ENCODE measurements around the gene ZNF653.
"Not testable (repeated sequence)": the region's sequence is repeated elsewhere in the genome, so short reads cannot be mapped to it uniquely, and the experiment has no call there.

Gene ZNF653

DNA sequence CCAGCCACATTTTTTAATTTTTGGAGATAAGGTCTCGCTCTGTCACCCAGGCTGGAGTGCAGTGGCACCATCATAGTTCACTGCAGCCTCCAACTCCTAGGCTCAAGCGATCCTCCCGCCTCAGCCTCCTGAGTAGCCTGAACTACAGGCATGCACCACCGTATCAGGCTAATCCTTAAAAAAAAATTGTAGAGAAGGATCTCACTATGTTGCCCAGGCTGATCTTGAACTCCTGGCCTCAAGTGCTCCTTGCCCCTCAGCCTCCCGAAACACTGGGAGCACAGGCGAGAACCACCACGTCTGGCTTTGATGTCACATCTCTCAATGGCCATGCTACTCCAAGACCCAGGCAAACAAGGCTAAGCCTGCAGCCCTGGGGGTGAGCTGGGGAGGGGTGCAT, 49.0 kb downstream of the ZNF653 start:
- DNase-seq, result no peak
- no peak for ATAC-seq

DNA sequence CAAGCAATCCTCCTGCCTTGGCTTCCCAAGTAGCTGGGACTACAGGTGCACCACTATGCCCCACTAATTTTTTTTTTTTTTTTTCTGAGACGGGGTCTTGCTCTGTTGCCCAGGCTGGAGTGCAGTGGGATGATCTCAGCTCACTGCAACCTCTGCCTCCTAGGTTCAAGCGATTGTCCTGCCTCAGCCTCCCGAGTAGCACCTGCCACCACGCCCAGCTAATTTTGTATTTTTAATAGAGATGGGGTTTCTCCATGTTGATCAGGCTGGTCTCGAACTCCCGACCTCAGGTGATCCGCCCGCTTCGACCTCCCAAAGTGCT, 50.4 kb downstream of the ZNF653 start:
- DNase-seq, result not testable (repeated sequence)

DNA sequence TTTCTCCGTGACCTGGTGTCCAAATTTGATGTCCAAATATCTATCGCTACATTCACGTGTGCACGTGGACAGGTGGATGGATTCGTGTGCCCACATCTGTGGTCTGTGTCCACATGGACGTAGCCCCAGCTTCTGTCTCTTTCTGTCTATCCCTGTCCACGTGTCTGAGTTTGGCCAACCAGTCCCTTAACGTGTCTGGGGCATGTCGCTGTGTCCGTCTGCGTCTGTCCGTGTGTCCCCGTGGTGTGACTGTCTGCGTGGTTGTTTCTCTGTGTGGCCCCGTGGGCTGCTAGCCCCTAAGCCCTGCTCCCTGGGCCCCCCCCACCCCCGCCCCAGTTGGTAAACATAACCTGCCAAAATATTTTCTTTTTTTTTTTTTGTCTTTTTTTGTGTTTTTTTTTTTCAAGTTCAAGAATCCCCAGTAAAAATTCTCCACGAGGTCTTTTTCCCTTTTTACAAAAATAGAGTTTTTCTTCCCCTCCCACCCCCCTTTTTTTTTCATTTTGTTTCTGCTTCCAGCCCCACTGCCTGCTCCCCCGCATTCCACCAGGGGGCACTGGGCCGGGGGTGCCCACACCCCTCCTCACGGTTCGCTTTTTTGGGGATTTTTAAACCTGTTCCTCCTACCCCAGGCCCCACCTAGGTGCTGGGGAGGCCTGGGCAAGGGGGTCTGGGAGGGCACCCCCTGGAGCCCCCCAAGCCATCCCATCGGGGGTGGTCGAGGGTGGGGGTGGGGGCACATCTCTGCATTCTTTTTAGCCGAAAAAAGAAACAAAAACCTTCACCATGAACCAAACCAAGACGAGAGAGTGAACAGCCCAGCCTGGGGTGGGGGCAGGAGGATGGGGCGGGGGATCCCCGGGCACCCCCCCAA, 51.9 kb downstream of the ZNF653 start:
- peak; percentile 37 for DNase-seq
- ATAC-seq, result no peak

More for the DNA sequence above, 50.4 kb downstream of the ZNF653 start:
- not testable (repeated sequence) for ATAC-seq

DNA sequence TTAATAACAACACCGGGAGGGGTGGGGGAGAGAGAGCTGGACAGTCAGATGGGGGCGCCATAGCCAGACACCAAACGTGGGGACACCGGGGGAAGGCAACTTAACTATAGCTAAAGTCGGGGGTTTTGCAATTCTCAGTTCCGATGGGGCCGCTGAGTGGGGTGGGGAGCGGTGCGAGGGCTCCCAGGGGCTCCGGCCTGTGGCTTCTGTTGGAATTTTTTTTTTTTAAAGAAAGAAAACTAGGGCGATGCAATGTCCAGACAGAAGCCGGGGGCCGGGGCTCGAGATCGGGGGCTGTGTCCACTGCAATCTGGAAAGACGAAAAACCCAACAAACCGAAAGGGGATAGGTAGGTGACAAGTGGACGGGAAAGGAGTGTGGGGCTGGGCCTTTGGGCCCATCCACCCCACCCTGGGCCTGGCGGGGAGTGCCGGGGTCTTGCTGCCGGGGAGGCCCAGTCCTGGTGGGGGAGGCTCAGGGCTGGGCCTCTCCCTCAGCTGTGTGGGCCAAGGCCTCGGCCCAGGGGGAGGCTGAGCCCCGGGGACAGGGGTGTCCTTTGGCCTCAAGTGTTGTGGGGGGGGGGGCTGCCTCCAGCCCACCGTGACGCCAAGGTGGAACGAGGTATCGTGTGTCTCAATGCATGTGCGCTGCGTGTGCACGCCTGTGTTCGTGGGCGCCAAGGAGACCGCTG, 52.9 kb downstream of the ZNF653 start:
- ATAC-seq (no peak), DNase-seq (no peak)

DNA sequence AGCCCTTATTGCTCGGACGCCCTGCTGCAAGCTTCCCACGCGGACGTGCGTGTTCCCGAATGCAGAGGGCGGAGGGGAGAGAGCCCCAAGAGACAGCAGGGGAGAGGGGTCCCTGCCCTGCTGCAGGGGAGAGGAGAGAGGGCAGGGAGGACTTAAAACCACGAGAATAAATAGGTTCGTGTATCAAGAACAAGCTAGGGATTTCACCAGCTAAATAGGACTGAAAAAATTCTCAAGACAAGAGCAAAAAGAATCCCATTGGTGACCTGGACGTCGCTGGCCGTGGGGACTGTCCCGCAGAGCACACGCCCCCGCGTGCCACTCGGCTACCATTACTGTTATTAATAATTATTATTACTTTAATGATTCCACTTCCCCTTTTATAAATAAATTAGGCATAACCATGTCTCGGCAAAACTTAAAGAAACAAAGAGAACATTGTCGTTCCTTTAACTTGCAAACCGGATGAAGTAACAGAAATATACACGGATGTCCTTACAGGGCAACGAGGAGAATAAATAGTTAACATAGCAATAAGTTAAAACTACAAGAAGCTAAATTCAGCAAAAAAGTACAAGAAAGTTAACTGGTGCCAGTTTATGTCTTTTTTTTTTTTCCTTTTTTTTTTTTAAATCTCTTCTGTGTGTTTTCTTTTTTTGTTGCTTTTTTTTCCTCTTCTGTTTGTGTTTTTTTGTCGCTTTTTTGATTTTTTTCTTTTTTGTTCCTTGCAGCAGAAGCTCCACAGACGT, 53.6 kb downstream of the ZNF653 start:
- DNase-seq (no peak), ATAC-seq (no peak)

DNA sequence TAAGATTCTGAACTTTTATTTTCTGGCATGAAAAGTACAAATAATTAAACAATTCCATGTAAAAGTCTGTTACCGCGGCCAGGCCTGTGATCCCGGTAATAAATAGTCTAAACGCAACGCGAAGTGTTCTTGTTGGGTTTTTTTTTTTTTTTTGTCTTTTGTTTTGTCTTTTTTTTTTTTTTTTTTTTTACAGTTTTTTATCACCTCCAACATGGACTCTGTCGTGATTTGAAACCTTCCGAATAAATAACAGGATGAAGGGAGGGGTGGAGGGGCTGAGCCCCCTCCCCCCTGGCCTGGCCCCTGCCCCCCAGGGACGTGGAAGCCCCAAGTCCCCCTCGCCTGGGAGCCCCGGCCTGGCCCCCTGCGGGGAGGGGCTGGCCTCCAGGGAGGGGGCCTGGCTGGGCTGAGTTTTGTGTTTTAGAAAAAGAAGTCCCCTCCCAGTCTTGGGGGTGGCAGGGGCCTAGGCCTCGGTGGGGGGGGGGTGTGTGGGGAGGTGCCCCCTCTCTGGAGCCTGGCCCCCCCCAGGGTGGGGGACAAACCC, 54.2 kb downstream of the ZNF653 start:
- DNase-seq (no peak), ATAC-seq (no peak)

DNA sequence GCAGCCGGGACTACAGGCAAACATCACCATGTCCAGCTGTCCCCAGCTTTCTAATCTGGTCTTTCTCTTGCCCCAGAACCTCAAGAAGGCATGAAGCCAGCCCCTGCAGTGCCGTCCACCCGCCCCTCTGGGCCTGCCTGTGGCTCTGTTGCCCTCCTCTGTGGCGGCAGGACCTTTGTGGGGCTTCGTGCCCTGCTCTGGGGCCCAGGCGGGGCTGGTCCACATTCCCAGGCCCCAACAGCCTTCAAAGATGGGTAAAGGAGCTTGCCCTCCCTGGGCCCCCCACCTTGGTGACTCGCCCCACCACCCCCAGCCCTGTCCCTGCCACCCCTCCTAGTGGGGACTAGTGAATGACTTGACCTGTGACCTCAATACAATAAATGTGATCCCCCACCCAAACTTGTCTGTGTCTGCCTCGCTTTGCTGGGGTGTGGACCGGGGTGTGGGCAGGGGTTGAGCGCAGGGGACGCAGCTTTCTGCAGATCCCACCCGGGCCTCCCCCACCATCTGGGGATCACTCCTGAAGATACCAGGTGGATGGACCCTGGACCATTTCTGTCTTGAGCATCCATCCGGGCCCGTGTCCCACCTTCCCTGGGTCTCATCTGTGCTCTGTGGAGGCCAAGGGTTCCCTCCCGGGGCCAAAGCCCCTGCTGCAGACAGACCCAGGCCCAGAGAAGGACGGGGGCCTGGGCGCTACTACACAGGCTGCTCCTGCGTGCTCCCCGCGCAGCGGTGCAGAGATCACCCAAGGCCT, 54.9 kb downstream of the ZNF653 start:
- DNase-seq (no peak), ATAC-seq (no peak)

DNA sequence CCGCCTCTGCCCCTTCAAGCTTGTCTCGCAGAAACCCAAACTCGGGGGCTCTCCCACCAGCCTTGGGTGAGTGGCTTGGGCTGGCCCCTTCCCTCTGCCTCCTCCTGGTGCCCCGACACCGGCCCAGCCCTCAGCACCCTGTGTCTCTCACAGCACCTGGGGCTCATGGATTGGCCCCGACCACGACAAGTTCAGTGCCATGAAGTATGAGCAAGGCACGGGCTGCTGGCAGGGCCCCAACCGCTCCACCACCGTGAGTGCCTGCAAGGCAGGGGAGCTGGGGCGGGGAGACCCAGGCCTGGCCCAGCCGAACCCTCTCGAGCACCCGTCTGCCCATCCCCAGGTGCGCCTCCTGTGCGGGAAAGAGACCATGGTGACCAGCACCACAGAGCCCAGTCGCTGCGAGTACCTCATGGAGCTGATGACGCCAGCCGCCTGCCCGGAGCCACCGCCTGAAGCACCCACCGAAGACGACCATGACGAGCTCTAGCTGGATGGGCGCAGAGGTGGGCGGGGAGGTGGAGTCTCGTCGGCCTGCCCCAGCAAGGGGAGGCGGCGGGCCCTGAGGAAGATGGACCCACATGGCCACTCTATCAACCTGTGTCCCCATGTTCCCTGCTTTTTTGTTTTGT, 56.6 kb downstream of the ZNF653 start:
- DNase-seq (no peak), ATAC-seq (no peak)

DNA sequence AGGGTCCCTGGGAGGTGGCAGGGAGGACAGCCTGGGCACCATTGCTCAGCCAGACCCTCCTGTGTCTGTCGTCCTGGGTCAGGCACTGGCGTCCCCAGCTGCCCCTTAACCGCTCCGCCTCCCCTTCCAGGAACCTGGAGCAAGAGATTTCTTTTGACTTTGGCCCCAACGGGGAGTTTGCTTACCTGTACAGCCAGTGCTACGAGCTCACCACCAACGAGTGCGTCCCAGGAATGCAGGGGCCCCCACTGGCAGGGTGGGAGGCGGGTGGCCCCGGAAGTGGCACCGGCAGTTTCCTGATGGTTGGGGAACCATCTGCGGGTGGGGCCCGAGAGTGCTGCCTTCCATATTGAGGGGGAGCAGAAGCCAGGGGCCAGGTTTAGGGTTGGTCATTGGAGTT, 57.2 kb downstream of the ZNF653 start:
- DNase-seq, result no peak
- ATAC-seq, result no peak

DNA sequence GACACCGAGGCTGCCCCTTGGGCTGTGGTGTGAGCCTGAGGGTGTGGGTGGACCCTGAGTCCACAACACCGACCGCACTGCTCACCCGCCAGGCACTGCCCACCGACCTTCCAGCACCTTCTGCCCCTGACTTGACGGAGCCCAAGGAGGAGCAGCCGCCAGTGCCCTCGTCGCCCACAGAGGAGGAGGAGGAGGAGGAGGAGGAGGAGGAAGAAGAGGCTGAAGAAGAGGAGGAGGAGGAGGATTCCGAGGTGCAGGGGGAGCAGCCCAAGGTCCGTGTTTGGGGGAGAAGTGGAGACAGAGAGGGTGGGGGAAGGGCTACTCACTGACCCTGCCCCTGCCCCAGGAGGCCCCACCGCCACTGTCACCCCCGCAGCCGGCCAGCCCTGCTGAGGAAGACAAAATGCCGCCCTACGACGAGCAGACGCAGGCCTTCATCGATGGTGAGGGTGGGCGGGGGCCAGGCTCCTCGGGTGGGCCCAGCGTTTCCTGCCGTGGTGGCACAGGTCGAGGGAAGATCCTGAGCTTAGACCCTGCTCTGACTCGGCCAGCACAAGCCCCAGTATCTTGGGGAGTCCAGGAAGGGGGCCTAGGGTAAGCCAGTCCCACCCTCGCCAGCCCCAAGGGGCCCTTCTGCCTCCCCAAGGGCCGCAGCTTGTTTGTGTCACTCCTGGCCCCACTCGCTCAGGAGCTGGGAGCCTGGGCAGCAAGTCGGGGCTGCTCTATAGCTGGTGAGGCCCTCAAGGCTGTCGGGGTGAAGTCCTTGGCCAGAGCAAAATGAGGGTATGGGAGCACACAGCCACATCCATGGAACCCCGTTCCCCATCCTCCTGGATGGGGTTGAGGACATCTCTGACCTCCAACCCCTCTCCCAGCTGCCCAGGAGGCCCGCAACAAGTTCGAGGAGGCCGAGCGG, 58.0 kb downstream of the ZNF653 start:
- DNase-seq, result no peak
- no peak for ATAC-seq

DNA sequence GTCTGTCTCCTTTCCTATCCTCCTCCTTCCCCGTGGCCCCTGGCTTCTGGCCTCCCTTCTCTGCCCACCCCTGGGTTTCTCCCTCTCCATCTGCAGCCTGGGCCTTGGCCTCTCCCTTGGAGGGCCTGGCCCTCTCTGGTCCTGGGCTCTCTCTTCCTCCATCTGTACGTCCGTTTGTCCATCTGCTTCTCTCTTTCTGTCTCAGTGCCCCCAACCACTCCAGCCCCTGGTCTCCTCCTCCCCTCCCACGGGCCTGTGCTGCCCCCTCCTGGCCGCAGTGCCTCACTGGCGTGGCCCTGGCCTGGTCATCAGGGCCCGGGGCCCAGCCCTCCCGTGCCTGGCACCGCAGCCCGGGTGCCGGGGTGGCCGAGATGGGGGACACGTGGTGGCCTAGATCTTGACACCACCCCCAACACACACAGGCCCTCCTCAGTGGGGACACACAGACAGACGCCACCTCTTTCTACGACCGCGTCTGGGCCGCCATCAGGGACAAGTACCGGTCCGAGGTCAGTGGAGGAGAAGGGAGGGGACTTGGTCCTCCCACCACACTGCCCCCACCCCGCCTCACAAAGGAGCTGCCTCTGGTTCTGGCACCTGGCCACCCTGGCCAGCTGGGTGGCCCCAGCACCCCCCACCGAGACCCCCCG, 58.9 kb downstream of the ZNF653 start:
- ATAC-seq (peak; percentile 40), DNase-seq (peak; percentile 66)

DNA sequence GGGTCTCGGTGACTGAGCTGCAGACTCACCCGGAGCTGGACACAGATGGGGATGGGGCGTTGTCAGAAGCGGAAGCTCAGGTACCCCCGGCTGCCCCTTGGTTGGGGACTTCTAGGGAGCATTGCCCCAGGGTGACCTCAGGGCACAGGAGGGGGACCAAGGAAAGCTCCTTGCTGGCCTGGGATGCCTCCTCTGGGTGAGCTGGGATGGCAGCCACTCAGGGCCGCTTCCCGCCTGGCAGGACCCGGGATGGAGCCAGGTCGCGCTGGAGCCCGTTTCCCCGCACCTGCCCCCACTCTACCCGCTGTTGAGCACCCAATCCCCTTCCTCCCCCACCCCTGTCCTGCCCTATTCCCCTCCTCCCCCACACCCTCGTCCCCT, 59.4 kb downstream of the ZNF653 start:
- ATAC-seq (no peak), DNase-seq (no peak)

DNA sequence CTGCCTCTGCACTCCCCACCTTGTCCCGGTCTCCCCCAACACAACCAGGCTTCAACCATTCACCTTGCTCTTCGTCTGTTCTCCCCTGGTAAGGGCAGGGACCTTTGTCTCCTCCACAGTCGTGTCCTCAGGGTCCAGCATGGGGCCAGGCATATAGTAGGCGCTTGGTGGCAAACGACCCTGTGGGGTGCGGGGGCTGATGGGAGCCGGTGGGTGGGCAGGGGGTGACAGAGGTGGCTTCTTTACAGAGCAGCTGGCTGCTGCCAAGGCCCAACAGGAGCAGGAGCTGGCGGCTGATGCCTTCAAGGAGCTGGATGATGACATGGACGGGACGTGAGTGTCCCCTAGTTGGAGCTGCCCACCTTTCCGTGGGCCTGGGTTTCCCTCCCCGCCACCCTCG, 60.5 kb downstream of the ZNF653 start:
- no peak for DNase-seq

DNA sequence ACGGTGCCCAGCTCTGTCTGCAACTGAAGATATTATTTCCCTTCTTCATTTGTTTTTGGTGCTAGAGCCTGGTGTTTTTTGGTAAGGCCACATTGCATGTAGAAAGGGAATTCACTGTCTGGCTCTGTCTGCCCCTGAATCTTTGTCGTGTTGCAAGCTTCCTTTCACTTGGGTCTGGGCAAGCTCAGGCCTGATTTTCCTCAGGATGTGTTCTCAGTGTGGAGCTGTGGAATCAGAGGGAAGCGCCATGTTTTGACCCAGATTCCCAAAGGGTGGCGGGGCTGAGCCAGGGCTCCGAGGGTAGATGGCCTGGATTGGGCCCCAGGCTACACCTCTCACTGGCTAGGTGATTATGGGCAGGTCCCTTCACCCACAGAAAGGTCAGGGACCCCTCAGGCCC, 61.6 kb downstream of the ZNF653 start:
- DNase-seq (no peak), ATAC-seq (no peak)

More for the DNA sequence above, 60.5 kb downstream of the ZNF653 start:
- no peak for ATAC-seq

DNA sequence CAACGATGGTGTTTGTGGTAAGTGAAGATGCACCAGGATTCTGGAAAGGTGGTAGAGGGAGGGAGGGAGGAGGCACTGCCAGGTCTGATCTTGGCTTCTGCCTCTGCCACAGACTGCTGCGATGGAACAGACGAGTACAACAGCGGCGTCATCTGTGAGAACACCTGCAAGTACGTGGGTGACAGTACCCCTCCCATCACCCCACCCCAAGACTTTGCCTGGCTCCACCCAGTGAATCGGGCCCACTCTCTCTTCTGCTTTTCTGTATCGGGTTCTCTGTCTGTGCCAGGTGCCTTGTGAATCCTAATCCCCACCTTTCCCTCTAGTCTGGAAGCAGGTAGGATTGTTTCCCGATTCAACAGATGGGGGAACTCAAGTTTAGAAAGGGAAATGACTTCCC, 67.7 kb downstream of the ZNF653 start:
- no peak for ATAC-seq

DNA sequence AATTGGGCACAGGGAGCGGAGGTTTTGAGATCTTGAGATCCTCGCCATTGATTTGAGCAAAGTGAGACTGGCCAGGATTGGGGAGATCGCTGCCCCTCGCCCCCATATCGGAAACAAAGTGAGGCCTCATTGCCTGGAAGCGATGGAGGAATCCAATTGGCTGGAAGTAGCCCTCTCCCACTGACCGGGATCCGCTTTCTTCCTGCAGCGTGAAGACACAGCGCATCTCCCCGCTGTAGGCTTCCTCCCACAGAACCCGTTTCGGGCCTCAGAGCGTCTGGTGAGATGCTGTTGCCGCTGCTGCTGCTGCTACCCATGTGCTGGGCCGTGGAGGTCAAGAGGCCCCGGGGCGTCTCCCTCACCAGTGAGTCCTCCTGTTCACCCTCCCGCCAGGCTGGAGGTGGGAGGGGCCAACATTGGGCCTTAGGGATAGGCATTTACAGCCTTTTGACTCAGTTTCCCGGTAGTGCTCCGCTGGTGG, 69.8 kb downstream of the ZNF653 start:
- ATAC-seq (no peak), DNase-seq (peak; percentile 35)

More for the DNA sequence above, 67.7 kb downstream of the ZNF653 start:
- no peak for DNase-seq

DNA sequence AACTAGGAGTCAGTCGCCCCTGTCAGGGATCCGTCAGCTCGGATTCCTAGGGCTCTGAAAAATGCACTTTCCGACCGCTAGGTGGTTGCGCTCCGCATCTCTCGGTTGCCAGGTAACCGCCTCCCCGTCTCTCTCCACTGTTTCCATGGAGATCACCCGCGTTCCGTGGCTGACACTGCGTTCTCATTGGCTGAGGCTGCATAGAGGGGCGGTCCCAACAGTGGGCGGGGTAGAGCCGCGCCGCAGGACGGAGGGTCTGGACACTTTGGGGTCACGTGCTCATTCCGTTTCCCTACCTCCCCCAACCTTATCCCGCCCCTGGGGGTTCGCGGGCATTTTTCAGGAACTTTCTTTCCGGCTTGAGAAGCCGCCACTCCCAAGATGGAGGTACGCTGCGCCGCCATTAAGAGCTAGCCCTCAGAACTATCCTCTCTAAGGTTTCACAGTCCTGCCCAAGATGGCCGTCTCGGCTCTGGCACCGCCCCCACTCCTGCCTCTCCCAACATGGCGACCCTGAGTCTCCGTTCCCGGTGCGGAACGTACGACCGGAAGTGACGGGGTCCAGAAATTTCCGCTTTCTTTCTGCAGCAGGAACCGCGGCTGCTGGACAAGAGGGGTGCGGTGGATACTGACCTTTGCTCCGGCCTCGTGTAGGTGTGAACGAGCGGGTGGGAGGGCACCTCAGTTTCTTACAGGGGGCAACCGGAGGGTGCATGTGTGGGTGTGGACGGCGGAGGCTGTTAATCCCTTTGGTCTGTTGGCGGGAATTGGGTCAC, 70.4 kb downstream of the ZNF653 start, which contains the start of the genes ODAD3 and PRKCSH:
Gene ODAD3 (minus strand): TSS at position 65 of the 776 bp plus-strand sequence. CDS start 105 bp downstream, outside the sequence.
Gene PRKCSH (plus strand): TSS at position 579 of the 776 bp plus-strand sequence. CDS start 483 bp downstream, outside the sequence.
- ATAC-seq (peak; percentile 96), DNase-seq (peak; percentile 99)

DNA sequence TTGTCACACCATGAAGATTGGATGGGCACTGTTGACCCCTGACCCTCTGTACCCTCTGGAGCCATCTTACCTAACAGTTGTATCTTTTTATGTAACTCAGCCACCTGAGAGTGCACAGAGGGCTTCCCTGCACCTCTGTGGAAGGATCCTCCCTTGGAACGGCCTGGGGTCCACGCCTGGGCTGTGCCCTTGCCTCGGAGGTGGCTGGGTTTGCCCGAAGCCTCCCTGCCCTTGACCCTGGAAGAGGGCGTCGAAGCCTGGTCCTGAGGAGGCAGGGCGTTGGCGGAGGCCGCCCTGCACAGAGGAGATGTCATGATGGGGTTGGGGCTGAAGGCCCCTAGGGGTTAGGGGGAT, 71.0 kb downstream of the ZNF653 start:
- ATAC-seq (no peak), DNase-seq (no peak)

DNA sequence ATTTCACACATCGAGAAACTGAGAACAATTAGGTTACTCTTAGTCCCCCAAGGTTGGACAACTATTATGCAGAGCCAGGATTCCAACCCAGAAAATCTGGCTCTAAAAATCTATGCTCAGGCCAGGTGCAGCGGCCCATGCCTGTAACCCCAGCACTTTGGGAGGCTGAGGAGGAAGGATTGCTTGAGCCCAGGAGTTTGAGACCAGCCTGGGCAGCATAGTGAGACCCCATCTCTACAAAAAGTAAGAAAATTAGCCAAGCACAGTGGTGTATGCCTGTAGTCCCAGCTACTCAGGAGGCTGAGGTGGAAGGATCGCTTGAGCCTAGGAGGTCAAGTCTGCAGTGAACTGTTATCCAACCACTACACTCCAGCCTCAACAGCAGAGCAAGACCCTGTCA, 72.1 kb downstream of the ZNF653 start:
- not testable (repeated sequence) for ATAC-seq, DNase-seq
